Measurements from ENCODE around the gene RHBDD3. TPM values are rescaled to one million over a fixed set of nuclear protein-coding genes. Genes with fewer than 3 reads are reported as not detected.

The RHBDD3 gene
- total and polyA plus RNA-seq, 9 of the 15 experiments (the other 6 are each of a cell fraction or from before 2014, with no cell fraction given) = 0.32 to 35.6 (median 14.0) TPM

- DNase-seq (ENCODE audit: extremely low read depth in 1 of 4, low spot score in 3 of 4) (no peak), ATAC-seq (no peak), FAIRE-seq (no peak)
- Histone ChIP-seq H4K20me1 (replicated peaks; ENCODE audit: control insufficient read depth, insufficient read depth, low read length) (peaks cover 18% of the 10 kb centered on the region), H3K9me3 (replicated peaks; ENCODE audit: control insufficient read depth, insufficient read depth, low read depth, low read length) (no peaks in the 10 kb centered on the region), H3K27ac (ENCODE audit: extremely low read depth, low read depth, low read length) (no peak overlapping the region), H2AFZ (ENCODE audit: low read depth, low read length) (no peak overlapping the region), H3K4me1 (replicated peaks in 1 of 2; ENCODE audit: control insufficient read depth in 2 of 2, insufficient read depth in 2 of 2, low read length in 2 of 2) (peaks cover 19 to 30% of the 10 kb centered on the region in 2 experiments; a peak in 4 of 5 replicates), H3K27me3 (ENCODE audit: control insufficient read depth in 2 of 2, insufficient read depth in 2 of 2, low read length in 2 of 2) (no peaks in the 10 kb centered on the region), H3K4me3 (no peak overlapping the region), H3K9ac (ENCODE audit: insufficient read depth in 1 of 2, low read depth in 2 of 2, low read length in 2 of 2) (no peak overlapping the region), H3K4me2 (ENCODE audit: insufficient read depth, low read length) (no peak overlapping the region), H3K36me3 (ENCODE audit: control insufficient read depth, insufficient read depth, low read length) (peaks cover 45% of the 10 kb centered on the region), H3K9me1 (ENCODE audit: control insufficient read depth, insufficient read depth, low read length) (no peaks in the 10 kb centered on the region), H3K79me2 (ENCODE audit: control insufficient read depth, insufficient read depth, low read length) (peaks cover 48% of the 10 kb centered on the region)
- TF ChIP-seq ZFPM2 (CRISPR knock-in tag; IDR thresholded peaks at IDR 0.05) (no peak), MIER1 (IDR thresholded peaks at IDR 0.05; ENCODE audit: low read depth) (no peak), ZBTB26 (CRISPR knock-in tag; IDR thresholded peaks at IDR 0.05) (no peak), KLF10 (CRISPR knock-in tag; IDR thresholded peaks at IDR 0.05) (no peak), ZNF444 (CRISPR knock-in tag; IDR thresholded peaks at IDR 0.05) (no peak), MXI1 (IDR thresholded peaks at IDR 0.05; ENCODE audit: low read depth, low read length) (no peak), XRCC5 (IDR thresholded peaks at IDR 0.05; ENCODE audit: low read depth, low read length) (no peak), POLR2G (IDR thresholded peaks at IDR 0.05; ENCODE audit: low read depth, low read length) (peak; percentile 42), KAT2B (IDR thresholded peaks at IDR 0.05; ENCODE audit: low read depth, low read length) (no peak), RBM22 (IDR thresholded peaks at IDR 0.05; ENCODE audit: low read depth, low read length, poor library complexity, severe bottlenecking) (no peak), RBFOX2 (IDR thresholded peaks at IDR 0.05; ENCODE audit: low read depth, low read length) (peak; percentile 57), ZNF239 (CRISPR knock-in tag; IDR thresholded peaks at IDR 0.05) (no peak)
- TF ChIP-seq, protein P1, sequence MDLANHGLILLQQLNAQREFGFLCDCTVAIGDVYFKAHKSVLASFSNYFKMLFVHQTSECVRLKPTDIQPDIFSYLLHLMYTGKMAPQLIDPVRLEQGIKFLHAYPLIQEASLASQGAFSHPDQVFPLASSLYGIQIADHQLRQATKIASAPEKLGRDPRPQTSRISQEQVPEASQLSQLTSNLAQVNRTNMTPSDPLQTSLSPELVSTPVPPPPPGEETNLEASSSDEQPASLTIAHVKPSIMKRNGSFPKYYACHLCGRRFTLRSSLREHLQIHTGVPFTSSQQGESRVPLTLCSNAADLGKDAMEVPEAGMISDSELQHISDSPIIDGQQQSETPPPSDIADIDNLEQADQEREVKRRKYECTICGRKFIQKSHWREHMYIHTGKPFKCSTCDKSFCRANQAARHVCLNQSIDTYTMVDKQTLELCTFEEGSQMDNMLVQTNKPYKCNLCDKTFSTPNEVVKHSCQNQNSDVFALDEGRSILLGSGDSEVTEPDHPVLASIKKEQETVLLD (IDR thresholded peaks at IDR 0.05) = no peak
- POLR2A ChIA-PET = interaction anchor here (1.5 kb wide), 1 partner anchor 10 kb away, joined by 3 read pairs; no protein-coding TSS in a partner anchor
- no TSS peak for BruUV-seq (replicated peaks)
- WGBS (ENCODE audit: insufficient coverage, low coverage, missing lambda C conversion rate) = 95% methylated on average over 6 of the region's 7 CpGs
- intact Hi-C loops (cut with micrococcal nuclease) = loop anchor here (10.0 kb wide), 1 partner anchor 381 kb away; the partner anchor contains the start of gene ZNRF3
- CTCF ChIA-PET (ENCODE audit: low intra/inter-chr PET ratio) = no interaction called here
- in situ Hi-C loops (cut with MboI) = no loop called here
Observed at GRCh38 chr22:29265305-29265704, 2.5 kb downstream of the RHBDD3 start.

All from K562 (cell line).